Bronchial epithelial cell (primary cell): ENCODE measurements around the gene TUSC2. TPM values are rescaled to one million over a fixed set of nuclear protein-coding genes. Genes with fewer than 3 reads are reported as not detected.

ENCODE experiments used
- DNase-seq: peaks from one replicate; pipeline ENCODE4 v3.0.0-alpha.2; 2010; ENCODE audit warnings: low read depth
- FAIRE-seq: peaks from 2 replicates; lab custom pipeline; 2011; peaks lifted over from hg19 to GRCh38; lab: Jason Lieb, UNC
- H3K27me3 ChIP-seq: 2 replicates; pipeline ENCODE4 v1.5.1; 2011; ENCODE audit warnings: low read length; ENCODE audit not compliant: control insufficient read depth, insufficient read depth
- H3K36me3 ChIP-seq: 2 replicates; pipeline ENCODE4 v1.5.1; 2011; ENCODE audit warnings: low read length; ENCODE audit not compliant: control insufficient read depth, insufficient read depth
- H3K4me3 ChIP-seq: 2 replicates; pipeline ENCODE4 v1.5.1; 2011; ENCODE audit warnings: mild to moderate bottlenecking, low read depth, low read length, control low read depth
- total RNA-seq: library from RNA; depleted of rRNA; stranded (reverse); fragments of >200 nt; gene quantifications from 2 replicates; pipeline ENCODE4 v1.2.1, GENCODE V29; 2014
- TF ChIP-seq, protein P1 (sequence below): IDR thresholded peaks from 2 replicates; pipeline ENCODE4 v1.5.1; 2011; ENCODE audit warnings: mild to moderate bottlenecking, moderate library complexity, low read length, control low read depth, inconsistent platforms; ENCODE audit not compliant: insufficient read depth, severe bottlenecking

The TUSC2 gene
- total RNA-seq, 1 donor from 2014 or later, result 21.9 TPM

DNA sequence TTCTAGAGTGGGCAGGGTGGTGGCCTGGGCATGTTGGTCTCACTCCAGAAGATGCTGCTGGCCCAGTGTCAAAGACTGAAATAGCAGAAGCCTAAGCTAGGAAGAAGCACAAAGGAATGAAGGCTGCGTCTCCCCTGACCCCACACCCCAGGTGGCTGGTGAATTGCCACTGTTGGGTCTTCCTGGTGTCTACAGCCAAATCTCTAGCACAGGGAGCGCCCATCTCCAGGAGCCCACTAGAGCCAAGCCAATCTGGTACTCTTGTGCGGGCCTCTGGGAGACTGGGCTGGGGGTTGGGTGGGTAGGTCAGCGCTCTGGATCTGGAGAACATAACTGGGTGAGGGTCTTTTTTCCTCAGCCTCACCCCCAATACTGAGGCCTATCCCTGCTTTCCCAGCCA lies 894 bp downstream of the TUSC2 start:
- FAIRE-seq, result no peak
- DNase-seq, result no peak
- H3K4me3 ChIP-seq, result peak overlapping the region; percentile 95
- TF ChIP-seq, protein P1, sequence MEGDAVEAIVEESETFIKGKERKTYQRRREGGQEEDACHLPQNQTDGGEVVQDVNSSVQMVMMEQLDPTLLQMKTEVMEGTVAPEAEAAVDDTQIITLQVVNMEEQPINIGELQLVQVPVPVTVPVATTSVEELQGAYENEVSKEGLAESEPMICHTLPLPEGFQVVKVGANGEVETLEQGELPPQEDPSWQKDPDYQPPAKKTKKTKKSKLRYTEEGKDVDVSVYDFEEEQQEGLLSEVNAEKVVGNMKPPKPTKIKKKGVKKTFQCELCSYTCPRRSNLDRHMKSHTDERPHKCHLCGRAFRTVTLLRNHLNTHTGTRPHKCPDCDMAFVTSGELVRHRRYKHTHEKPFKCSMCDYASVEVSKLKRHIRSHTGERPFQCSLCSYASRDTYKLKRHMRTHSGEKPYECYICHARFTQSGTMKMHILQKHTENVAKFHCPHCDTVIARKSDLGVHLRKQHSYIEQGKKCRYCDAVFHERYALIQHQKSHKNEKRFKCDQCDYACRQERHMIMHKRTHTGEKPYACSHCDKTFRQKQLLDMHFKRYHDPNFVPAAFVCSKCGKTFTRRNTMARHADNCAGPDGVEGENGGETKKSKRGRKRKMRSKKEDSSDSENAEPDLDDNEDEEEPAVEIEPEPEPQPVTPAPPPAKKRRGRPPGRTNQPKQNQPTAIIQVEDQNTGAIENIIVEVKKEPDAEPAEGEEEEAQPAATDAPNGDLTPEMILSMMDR, result no peak
- H3K36me3 ChIP-seq, result peaks cover 26% of the 10 kb centered on the region
- no peaks in the 10 kb centered on the region for H3K27me3 ChIP-seq

DNA sequence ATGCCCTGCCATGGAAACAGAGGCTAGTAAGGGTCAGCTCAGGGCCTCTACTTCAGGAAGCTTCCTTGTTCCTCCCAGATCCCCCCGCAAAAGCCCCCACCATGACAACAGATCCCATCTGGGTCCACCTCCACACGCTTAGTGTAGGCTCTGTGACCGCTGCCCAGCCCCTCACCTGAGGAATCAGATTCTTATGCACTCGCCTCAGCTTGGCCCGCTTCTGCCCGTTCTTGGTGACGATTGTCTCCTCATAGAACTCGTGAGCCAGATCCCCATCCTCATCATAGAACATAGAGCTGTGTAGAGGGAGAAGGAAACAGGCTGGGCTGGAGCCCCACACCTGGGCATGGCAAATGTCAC lies 1.9 kb downstream of the TUSC2 start:
- TF ChIP-seq, protein P1, result no peak
- no peak for FAIRE-seq
- H3K27me3 ChIP-seq, result no peaks in the 10 kb centered on the region
- no peak for DNase-seq
- peaks cover 20% of the 10 kb centered on the region for H3K36me3 ChIP-seq
- no peak overlapping the region for H3K4me3 ChIP-seq

DNA sequence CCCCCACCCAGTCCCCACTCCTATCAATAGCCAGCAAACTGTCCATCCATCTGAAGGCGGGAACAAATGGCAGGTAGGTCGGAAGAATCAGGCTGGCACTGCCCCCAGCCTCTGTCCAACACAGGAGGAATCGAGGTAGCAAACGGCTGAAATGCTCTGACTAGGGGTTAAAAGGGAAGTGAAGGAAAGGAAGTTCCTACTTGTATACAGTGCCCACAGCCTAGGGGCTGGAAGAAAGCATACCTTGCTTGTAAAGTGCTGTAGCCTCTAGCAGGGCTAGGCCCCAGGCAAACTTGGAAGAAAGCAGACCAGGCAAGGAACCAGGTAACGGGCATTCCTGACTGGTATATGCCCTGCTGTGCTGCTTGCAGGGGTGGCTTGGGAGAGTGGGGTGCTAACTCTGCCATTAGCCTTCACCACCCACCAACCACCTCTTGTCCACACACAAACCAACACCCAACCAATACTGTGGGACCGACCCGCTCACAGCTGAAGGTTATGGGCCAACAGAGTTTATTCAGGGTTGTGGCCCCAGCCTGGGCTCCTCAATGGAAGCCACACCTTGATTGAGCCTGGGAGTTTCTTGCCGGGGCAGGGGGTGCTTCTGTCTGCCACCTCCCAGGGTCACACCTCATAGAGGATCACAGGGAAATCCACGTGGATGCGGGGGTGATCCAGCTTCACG lies 2.4 kb downstream of the TUSC2 start:
- TF ChIP-seq, protein P1, result no peak
- no peak for DNase-seq

DNA sequence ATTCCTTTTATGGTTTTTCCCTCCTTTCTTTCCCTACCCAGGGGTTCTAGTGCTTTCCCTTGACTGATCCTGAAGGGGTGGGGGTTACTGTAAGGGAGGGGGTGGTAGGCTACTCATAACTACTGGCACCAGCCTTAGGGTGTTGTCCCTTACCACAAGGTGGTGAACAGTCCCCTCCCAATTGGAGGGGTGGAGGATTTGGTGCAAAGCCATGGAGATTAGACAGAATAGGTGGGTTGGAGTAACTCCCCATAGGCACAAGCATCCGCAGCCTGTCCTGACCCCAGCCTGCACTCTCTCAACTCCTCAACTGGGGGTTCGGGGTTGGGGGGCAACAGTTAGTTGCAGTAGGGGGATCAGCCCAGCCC lies 2.9 kb downstream of the TUSC2 start:
- TF ChIP-seq, protein P1, result no peak
- FAIRE-seq (no peak), DNase-seq (no peak)
- no peak overlapping the region for H3K4me3 ChIP-seq
- peaks cover 10% of the 10 kb centered on the region for H3K36me3 ChIP-seq
- H3K27me3 ChIP-seq, result no peaks in the 10 kb centered on the region

More for the DNA sequence above, 2.4 kb downstream of the TUSC2 start:
- H3K4me3 ChIP-seq, result no peak overlapping the region
- H3K36me3 ChIP-seq, result peaks cover 15% of the 10 kb centered on the region
- no peaks in the 10 kb centered on the region for H3K27me3 ChIP-seq
- FAIRE-seq, result no peak

DNA sequence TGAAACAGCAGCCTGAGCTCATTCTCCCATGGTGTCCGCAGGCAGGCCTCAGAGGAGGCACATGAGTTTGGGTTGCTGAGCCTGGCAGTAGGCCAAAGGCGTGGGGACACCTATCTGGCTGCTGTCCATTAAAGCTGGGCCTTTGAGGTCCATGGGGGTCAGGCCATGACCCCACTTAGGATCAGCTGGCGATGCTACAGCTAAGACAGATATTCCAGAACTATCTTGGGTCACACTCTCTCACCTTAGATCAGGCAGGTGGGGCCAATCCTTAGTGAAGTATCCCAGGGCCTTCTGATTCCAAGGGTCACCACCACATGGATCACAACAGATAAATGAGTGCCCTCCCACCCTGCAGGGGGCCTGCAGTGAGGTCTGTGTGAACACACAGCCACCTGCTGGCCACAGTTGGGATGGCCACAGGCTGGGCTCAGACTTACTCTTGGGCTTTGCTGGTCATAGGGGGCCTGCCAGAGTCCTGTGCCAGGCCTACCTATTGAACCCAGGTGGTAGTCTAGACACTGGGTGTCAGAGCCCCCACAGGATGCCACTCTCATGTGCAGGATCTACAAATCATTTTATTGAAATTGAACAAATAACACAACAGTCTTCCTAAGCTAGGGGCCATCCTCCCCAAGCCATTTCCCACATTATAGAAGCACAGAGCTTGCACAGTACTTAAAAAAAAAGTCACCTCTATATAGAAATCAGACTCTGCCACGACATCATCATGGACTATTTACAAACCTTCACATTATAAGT lies 3.5 kb downstream of the TUSC2 start:
- DNase-seq (peak; percentile 49), FAIRE-seq (no peak)
- peaks cover 12% of the 10 kb centered on the region for H3K36me3 ChIP-seq
- TF ChIP-seq, protein P1, result peak; percentile 87
- H3K4me3 ChIP-seq, result no peak overlapping the region
- no peaks in the 10 kb centered on the region for H3K27me3 ChIP-seq
